Measurements from ENCODE around the gene RNF31. TPM values are rescaled to one million over a fixed set of nuclear protein-coding genes. Genes with fewer than 3 reads are reported as not detected.

Gene RNF31
- total and polyA plus RNA-seq, 2 of the 13 experiments (the other 11 are each of a cell fraction or from before 2014, with no cell fraction given) = 48.2 to 86.8 TPM

- peak; percentile 86 for TF ChIP-seq THAP7 (CRISPR knock-in tag; IDR thresholded peaks at IDR 0.05)
- TF ChIP-seq U2AF1 (optimal IDR thresholded peaks at IDR 0.05; ENCODE audit: low read depth, low read length) = peak; percentile 83
- TF ChIP-seq ZMYM4 (CRISPR knock-in tag; IDR thresholded peaks at IDR 0.05) = no peak
- TF ChIP-seq ZNF570 (CRISPR knock-in tag; IDR thresholded peaks at IDR 0.05; ENCODE audit: borderline replicate concordance) = no peak
- TF ChIP-seq ZBTB42 (CRISPR knock-in tag; IDR thresholded peaks at IDR 0.05) = no peak; the same call in 1 of the 2 replicates
- no peak for TF ChIP-seq HDAC1 (CRISPR knock-in tag; IDR thresholded peaks at IDR 0.05)
- no peak for TF ChIP-seq PCBP1 (IDR thresholded peaks at IDR 0.05; ENCODE audit: borderline replicate concordance, low read depth, low read length)
- TF ChIP-seq RNF219 (CRISPR knock-in tag; IDR thresholded peaks at IDR 0.05) = no peak
- peak; percentile 95 for TF ChIP-seq SP5 (CRISPR knock-in tag; IDR thresholded peaks at IDR 0.05; ENCODE audit: borderline replicate concordance, low read depth)
- peak; percentile 54; the same call in 1 of the 2 replicates for TF ChIP-seq ZNF337 (CRISPR knock-in tag; IDR thresholded peaks at IDR 0.05; ENCODE audit: borderline replicate concordance, low read depth)
- TF ChIP-seq ZNF841 (CRISPR knock-in tag; IDR thresholded peaks at IDR 0.05; ENCODE audit: borderline replicate concordance) = no peak
- TF ChIP-seq RARG (CRISPR knock-in tag; IDR thresholded peaks at IDR 0.05; ENCODE audit: low read depth) = no peak
- TF ChIP-seq ZNF790 (CRISPR knock-in tag; IDR thresholded peaks at IDR 0.05; ENCODE audit: borderline replicate concordance) = no peak
- TF ChIP-seq CBX1 (IDR thresholded peaks at IDR 0.05; ENCODE audit: low read depth) = peak; percentile 77
- no peak for TF ChIP-seq ZNF75D (CRISPR knock-in tag; IDR thresholded peaks at IDR 0.05; ENCODE audit: borderline replicate concordance)
- TF ChIP-seq PHF21A (CRISPR knock-in tag; IDR thresholded peaks at IDR 0.05) = no peak
- TF ChIP-seq ZNF7 (CRISPR knock-in tag; IDR thresholded peaks at IDR 0.05) = no peak
- peak; percentile 87 for TF ChIP-seq ZNF264 (CRISPR knock-in tag; IDR thresholded peaks at IDR 0.05)
- no peak for TF ChIP-seq ZNF512B (CRISPR knock-in tag; IDR thresholded peaks at IDR 0.05; ENCODE audit: borderline replicate concordance)
- TF ChIP-seq STAT6 (CRISPR knock-in tag; IDR thresholded peaks at IDR 0.05; ENCODE audit: borderline replicate concordance) = peak; percentile 34; the same call in 1 of the 2 replicates
- no peak for TF ChIP-seq ZNF121 (CRISPR knock-in tag; IDR thresholded peaks at IDR 0.05)
Observed at GRCh38 chr14:24146453-24146977, 783 bp upstream of the RNF31 start, which contains the start of gene PSME2 (continued).

Measured in HepG2 (cell line).